Fibroblast of peridontal ligament (primary cell): ENCODE data around the gene DPP10.

Experiments used
- DNase-seq: peaks from one replicate; pipeline ENCODE4 v3.0.0-alpha.2; 2010; ENCODE audit errors: extremely low read depth

Gene DPP10

GRCh38 chr2:115554153-115554552 lies 1111.7 kb downstream of the DPP10 start:
- DNase-seq, result no peak

GRCh38 chr2:115558725-115559124 lies 1116.3 kb downstream of the DPP10 start:
- DNase-seq, result no peak

- DNase-seq, result no peak
Observed at GRCh38 chr2:115560666-115561065, 1118.2 kb downstream of the DPP10 start.

- DNase-seq, result no peak
Observed at GRCh38 chr2:115568643-115569042, 1126.2 kb downstream of the DPP10 start.

GRCh38 chr2:115569547-115569946 lies 1127.1 kb downstream of the DPP10 start:
- no peak for DNase-seq

- no peak for DNase-seq
Observed at GRCh38 chr2:115572746-115573145, 1130.3 kb downstream of the DPP10 start.

- DNase-seq, result no peak
Observed at GRCh38 chr2:115573756-115574155, 1131.3 kb downstream of the DPP10 start.

- DNase-seq, result no peak
Observed at GRCh38 chr2:115574667-115575066, 1132.2 kb downstream of the DPP10 start.

GRCh38 chr2:115580784-115581183 lies 1138.3 kb downstream of the DPP10 start:
- DNase-seq, result no peak

GRCh38 chr2:115584507-115584906 lies 1142.1 kb downstream of the DPP10 start:
- DNase-seq, result no peak

GRCh38 chr2:115596659-115597375 lies 1154.4 kb downstream of the DPP10 start:
- DNase-seq, result no peak

GRCh38 chr2:115603285-115603684 lies 1160.8 kb downstream of the DPP10 start:
- no peak for DNase-seq

- DNase-seq, result no peak
Observed at GRCh38 chr2:115606350-115606749, 1163.9 kb downstream of the DPP10 start.

- DNase-seq, result no peak
Observed at GRCh38 chr2:115609978-115610377, 1167.5 kb downstream of the DPP10 start.

GRCh38 chr2:115610888-115611287 lies 1168.4 kb downstream of the DPP10 start:
- DNase-seq, result no peak

GRCh38 chr2:115624332-115624731 lies 1181.9 kb downstream of the DPP10 start:
- DNase-seq, result no peak

- DNase-seq, result no peak
Observed at GRCh38 chr2:115634578-115634977, 1192.1 kb downstream of the DPP10 start.

- DNase-seq, result no peak
Observed at GRCh38 chr2:115635430-115635829, 1193.0 kb downstream of the DPP10 start.

GRCh38 chr2:115649731-115650130 lies 1207.3 kb downstream of the DPP10 start:
- DNase-seq, result no peak

GRCh38 chr2:115650827-115651226 lies 1208.4 kb downstream of the DPP10 start:
- DNase-seq, result no peak

GRCh38 chr2:115652652-115653051 lies 1210.2 kb downstream of the DPP10 start:
- DNase-seq, result no peak

- no peak for DNase-seq
Observed at GRCh38 chr2:115654362-115654761, 1211.9 kb downstream of the DPP10 start.

- no peak for DNase-seq
Observed at GRCh38 chr2:115678129-115678528, 1235.7 kb downstream of the DPP10 start.

- no peak for DNase-seq
Observed at GRCh38 chr2:115684345-115684744, 1241.9 kb downstream of the DPP10 start.
